ENCODE data around the gene CLIP1. TPM values are rescaled to one million over a fixed set of nuclear protein-coding genes. Genes with fewer than 3 reads are reported as not detected.

Gene CLIP1
- total and polyA plus RNA-seq, 2 of the 8 experiments (the other 6 are each of a cell fraction or from before 2014, with no cell fraction given): 19.0 to 27.6 TPM

- TF ChIP-seq TEAD4 (IDR thresholded peaks at IDR 0.05; ENCODE audit: low read depth, low read length) (no peak), EP300 (IDR thresholded peaks at IDR 0.05; ENCODE audit: borderline replicate concordance in 1 of 2, low read depth in 2 of 2, low read length in 2 of 2) (no peak), POLR2AphosphoS5 (IDR thresholded peaks at IDR 0.05; ENCODE audit: low read depth, low read length) (no peak; the same call in 1 of the 2 replicates), YY1 (IDR thresholded peaks at IDR 0.05; ENCODE audit: low read depth, low read length) (no peak)
Measured at GRCh38 chr12:122423258-122424165, 1.0 kb upstream of the CLIP1 start (continued).

Measured in H1 (cell line).